Mucosa of gallbladder (tissue), 1 donor: Measurements from ENCODE around the gene SS18L1. TPM values are rescaled to one million over a fixed set of nuclear protein-coding genes. Genes with fewer than 3 reads are reported as not detected.

Source experiments
- DNase-seq: peaks from one replicate; pipeline ENCODE4 v3.0.0-alpha.2; 2020; ENCODE audit warnings: low spot score
- total RNA-seq: library from RNA; stranded (reverse); gene quantifications from one replicate; pipeline ENCODE4 v1.2.1, GENCODE V29; 2021
- donor health status: DM: no; HTN: no; CAD: no.

The SS18L1 gene
- total RNA-seq, 1 donor from 2014 or later: 14.2 TPM

GRCh38 chr20:62226707-62227590, 83.4 kb downstream of the SS18L1 start:
- no peak for DNase-seq

GRCh38 chr20:62227591-62227976, 84.0 kb downstream of the SS18L1 start:
- DNase-seq: no peak

- DNase-seq: no peak
Measured at GRCh38 chr20:62227977-62228958, 84.7 kb downstream of the SS18L1 start.

GRCh38 chr20:62228982-62229545, 85.5 kb downstream of the SS18L1 start:
- DNase-seq: no peak

GRCh38 chr20:62229667-62230066, 86.1 kb downstream of the SS18L1 start:
- DNase-seq: no peak

GRCh38 chr20:62230276-62230675, 86.7 kb downstream of the SS18L1 start:
- DNase-seq: no peak

GRCh38 chr20:62230696-62231095, 87.1 kb downstream of the SS18L1 start:
- no peak for DNase-seq

GRCh38 chr20:62231292-62231691, 87.7 kb downstream of the SS18L1 start:
- DNase-seq: no peak

Other genes starting within 250 kb of the SS18L1 start
- gene TAF4, start 77.9 kb upstream of the SS18L1 start, total RNA-seq: 26.0 TPM
- gene LSM14B, start 21.3 kb upstream of the SS18L1 start, total RNA-seq: 48.3 TPM
- 189 TPM for gene PSMA7, start 375 bp upstream of the SS18L1 start, total RNA-seq
- 38.0 TPM for gene MTG2, start 39.3 kb downstream of the SS18L1 start, total RNA-seq
- not detected for gene HRH3, start 76.5 kb downstream of the SS18L1 start, total RNA-seq
- gene OSBPL2, start 94.8 kb downstream of the SS18L1 start, total RNA-seq: 85.3 TPM
- gene ADRM1, start 159.2 kb downstream of the SS18L1 start, total RNA-seq: 78.8 TPM
- 298 TPM for gene LAMA5, start 223.5 kb downstream of the SS18L1 start, total RNA-seq
- gene RPS21, start 243.3 kb downstream of the SS18L1 start, total RNA-seq: 968 TPM